Sigmoid colon (tissue), 4 donors: ENCODE data around the gene COL4A2.

Experiments used
- POLR2A ChIP-seq, 2 donors: fragments of 450-650 bp; IDR thresholded peaks; one replicate each; pipeline ENCODE4 v1.6.1; 2016; ENCODE audit warnings: antibody characterized with exemption in 2 of 2, mild to moderate bottlenecking in 2 of 2, moderate library complexity in 2 of 2
- POLR2AphosphoS5 ChIP-seq, 4 donors: sonication (generic); formaldehyde crosslinking; IDR thresholded peaks; one replicate each; pipeline ENCODE4 v1.6.1; 2017; ENCODE audit warnings: antibody characterized with exemption in 4 of 4
- TF ChIP-seq, protein P1 (sequence below), 4 experiments: fragments of 450-650 bp in 3 of 4; fragments of 200-600 bp in 1 of 4; IDR thresholded peaks; one replicate each; pipeline ENCODE4 v1.5.1; 2016 to 2019; ENCODE audit warnings: antibody characterized with exemption in 4 of 4, mild to moderate bottlenecking in 3 of 4, moderate library complexity in 2 of 4

DNA sequence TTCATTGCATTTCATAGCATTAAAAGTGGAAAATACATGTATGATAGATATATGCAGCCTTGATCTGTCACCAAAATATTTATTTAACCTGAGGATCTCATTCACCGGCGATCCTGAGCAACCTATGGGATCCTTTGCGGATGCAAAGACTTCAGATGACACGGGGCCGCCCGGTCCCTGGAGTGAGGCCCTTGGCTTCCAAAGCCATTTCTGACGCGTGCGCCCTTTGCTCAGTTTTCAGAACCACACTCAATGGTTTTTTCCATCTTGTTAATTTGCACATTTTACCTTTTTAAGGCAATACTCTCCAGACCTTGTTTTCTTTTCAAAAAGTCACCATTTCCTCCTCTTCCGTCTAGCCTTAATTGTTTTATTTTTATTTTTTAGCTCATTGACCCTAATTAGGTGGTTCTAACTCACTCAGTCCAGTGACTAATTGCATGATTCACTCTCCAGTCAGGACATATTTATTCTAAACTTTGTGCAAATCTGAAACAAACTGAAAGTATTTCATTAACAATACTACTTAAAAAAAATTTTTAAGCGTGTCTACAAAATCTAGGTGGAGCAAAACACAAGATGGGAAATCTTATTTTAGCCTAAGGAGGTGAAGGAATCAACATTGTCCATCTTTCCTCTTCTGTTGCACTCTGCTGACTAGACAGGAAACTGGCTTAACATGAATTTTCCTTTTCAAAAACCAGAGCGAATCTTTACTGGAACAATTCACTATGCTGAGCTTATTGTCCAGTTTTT, 48.0 kb upstream of the COL4A2 start:
- TF ChIP-seq POLR2A (IDR thresholded peaks at IDR 0.05) = no peak
- TF ChIP-seq, protein P1, sequence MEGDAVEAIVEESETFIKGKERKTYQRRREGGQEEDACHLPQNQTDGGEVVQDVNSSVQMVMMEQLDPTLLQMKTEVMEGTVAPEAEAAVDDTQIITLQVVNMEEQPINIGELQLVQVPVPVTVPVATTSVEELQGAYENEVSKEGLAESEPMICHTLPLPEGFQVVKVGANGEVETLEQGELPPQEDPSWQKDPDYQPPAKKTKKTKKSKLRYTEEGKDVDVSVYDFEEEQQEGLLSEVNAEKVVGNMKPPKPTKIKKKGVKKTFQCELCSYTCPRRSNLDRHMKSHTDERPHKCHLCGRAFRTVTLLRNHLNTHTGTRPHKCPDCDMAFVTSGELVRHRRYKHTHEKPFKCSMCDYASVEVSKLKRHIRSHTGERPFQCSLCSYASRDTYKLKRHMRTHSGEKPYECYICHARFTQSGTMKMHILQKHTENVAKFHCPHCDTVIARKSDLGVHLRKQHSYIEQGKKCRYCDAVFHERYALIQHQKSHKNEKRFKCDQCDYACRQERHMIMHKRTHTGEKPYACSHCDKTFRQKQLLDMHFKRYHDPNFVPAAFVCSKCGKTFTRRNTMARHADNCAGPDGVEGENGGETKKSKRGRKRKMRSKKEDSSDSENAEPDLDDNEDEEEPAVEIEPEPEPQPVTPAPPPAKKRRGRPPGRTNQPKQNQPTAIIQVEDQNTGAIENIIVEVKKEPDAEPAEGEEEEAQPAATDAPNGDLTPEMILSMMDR (IDR thresholded peaks at IDR 0.05) = no peak
- no peak for TF ChIP-seq POLR2AphosphoS5 (IDR thresholded peaks at IDR 0.05)
